OCI-LY7 (cell line): ENCODE measurements around the gene ITPKB.

ENCODE experiments used
- EZH2phosphoT487 ChIP-seq: fragments of 200-600 bp; sonication (generic); IDR thresholded peaks from 2 replicates; pipeline ENCODE4 v1.6.1; 2018; ENCODE audit warnings: low read depth, borderline replicate concordance, mild to moderate bottlenecking, mixed run types, antibody characterized with exemption, low read length, moderate library complexity, mixed read lengths
- TF ChIP-seq, protein P1 (sequence below): fragments of 200-600 bp; sonication (generic); conservative IDR thresholded peaks from 2 replicates; pipeline ENCODE4 v1.5.1; 2014; ENCODE audit warnings: mild to moderate bottlenecking, antibody characterized with exemption, low read length, moderate library complexity, mixed read lengths

DNA sequence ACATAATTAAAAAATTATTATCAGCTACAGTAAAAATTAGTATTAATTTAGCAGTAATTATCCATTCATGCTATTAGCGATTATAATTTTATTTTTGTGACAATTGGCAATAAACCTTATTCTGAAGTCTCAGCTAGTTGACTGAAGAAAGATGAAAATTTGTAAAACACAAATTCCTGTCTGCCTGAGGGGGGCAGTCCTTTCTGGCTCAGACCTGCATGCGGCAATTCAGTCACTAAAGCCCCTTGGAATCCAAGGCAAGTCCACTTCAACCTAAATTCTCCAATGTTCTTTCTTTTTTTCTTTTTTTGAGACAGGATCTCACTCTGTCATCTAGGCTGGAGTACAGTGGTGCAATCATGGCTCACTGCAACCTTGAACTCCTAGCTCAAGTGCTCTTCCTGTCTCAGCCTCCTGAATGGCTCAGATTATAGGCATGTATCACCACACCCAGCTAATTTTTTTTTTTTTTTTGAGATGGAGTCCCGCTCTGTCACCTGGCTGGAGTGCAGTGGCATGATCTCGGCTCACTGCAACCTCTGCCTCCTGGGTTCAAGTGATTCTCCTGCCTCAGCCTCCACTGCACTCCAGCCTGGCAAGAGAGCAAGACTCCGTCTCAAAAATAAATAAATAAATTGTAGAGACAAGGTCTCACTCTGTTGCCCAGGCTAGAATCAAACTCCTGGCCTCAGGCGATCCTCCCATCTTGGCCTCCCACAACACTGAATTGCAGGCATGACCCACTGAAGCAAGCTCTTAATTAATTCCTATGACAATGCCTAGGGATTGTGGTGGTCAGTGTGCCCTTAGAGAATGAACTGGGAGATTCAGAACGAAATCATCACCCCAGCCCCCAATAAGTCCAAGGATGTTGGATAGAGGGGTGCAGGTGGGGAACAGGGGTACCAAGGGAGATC, 24.2 kb upstream of the ITPKB start:
- TF ChIP-seq, protein P1, sequence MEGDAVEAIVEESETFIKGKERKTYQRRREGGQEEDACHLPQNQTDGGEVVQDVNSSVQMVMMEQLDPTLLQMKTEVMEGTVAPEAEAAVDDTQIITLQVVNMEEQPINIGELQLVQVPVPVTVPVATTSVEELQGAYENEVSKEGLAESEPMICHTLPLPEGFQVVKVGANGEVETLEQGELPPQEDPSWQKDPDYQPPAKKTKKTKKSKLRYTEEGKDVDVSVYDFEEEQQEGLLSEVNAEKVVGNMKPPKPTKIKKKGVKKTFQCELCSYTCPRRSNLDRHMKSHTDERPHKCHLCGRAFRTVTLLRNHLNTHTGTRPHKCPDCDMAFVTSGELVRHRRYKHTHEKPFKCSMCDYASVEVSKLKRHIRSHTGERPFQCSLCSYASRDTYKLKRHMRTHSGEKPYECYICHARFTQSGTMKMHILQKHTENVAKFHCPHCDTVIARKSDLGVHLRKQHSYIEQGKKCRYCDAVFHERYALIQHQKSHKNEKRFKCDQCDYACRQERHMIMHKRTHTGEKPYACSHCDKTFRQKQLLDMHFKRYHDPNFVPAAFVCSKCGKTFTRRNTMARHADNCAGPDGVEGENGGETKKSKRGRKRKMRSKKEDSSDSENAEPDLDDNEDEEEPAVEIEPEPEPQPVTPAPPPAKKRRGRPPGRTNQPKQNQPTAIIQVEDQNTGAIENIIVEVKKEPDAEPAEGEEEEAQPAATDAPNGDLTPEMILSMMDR: peak; percentile 64
- no peak for TF ChIP-seq EZH2phosphoT487
